A549 treated with RU486 at 1 μM for 4 hours (cell line): ENCODE data around the gene GMNN. TPM values are rescaled to one million over a fixed set of nuclear protein-coding genes. Genes with fewer than 3 reads are reported as not detected.

Experiments
- total RNA-seq: library from RNA; stranded (reverse); fragments of 200-300 nt; extraction: Qiagen RNA extraction; gene quantifications from 5 replicates; pipeline ENCODE4 v1.2.3, GENCODE V29; 2022; ENCODE audit warnings: low read depth

GMNN gene
- 53.5 to 64.3 TPM (median 56.0 TPM) in 5 replicates for total RNA-seq

DNA sequence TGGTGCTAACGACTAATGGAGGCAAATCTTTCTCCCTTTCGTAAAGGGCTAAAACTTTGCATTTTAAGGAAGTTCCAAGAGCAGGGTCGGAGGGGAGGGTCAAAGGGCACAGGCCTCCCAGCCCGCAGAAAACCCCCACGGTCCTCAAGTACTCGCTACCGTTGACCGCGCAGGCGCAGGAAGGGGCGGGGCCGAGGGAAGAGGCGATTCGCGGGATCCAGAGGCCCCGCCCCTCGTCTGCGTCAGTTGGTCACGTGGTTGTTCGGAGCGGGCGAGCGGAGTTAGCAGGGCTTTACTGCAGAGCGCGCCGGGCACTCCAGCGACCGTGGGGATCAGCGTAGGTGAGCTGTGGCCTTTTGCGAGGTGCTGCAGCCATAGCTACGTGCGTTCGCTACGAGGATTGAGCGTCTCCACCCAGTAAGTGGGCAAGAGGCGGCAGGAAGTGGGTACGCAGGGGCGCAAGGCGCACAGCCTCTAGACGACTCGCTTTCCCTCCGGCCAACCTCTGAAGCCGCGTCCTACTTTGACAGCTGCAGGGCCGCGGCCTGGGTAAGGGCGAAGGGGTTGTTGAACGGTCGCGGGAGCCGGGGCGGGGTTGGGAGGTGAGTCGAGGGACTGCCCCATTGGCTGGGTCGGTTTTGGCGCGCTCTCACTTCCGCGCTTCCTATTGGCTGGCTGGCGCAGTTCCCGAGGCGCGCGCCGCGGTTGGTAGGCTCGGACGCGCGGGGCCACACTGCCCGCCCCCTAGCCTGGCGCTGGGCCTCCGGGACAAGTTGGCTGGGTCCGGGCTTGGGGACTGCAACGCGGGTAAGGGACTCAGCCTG is at the start of gene GMNN:
Gene GMNN, plus strand, starts transcription at position 242 of the 824 bp plus-strand sequence. CDS start 2,310 bp downstream, outside the sequence.

DNA sequence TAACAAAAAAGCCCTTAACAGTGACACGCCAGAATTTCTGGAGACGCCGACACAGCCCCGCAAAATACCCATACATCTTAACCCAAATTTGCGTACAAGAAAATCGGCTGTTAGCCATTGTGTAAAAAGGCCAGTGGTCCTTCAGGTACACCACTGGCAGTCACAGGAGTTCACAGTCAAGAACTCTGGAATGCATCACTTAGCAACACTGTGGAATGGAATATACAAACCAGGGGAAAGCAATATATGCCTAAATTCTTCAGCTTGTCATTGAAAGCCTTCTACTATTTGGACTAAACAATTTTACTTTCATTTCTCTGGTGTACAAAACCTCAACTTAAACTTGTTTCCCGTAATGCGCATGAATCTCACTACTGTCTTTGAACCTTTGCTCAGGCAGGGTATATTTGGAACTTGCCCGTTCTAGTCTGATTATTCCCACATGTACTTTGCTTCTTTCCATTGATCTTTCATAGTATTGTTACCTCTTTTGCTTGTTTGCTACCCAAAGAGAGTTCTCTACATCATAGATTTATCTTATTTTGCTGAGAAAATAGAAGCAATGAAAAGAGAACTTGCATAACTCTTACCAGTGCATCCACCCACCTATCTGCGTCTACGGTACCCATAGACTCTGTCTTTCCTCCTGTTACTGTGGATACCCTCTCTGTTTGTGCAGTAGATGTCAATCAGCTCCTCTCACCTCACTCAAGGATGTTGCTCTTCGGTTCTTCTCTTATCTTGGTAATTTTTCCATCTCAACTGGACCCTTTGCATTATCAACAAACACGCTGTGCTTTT is 24.2 kb downstream of the GMNN start, which contains the start of gene ARMH2:
Gene ARMH2, minus strand, starts transcription at position 178 of the 801 bp plus-strand sequence. Its CDS starts 60 bp downstream, at position 118.

Other genes starting within 250 kb of the GMNN start
- 2.6 to 3.2 TPM (median 2.9 TPM) in 5 replicates for gene KIAA0319, start 128.7 kb upstream of the GMNN start, total RNA-seq
- gene TDP2, start 108.0 kb upstream of the GMNN start, total RNA-seq: 33.7 to 49.6 TPM (median 45.5 TPM) in 5 replicates
- 18.6 to 34.0 TPM (median 25.7 TPM) in 5 replicates for gene ACOT13, start 107.9 kb upstream of the GMNN start, total RNA-seq
- gene C6orf62, start 55.8 kb upstream of the GMNN start, total RNA-seq: 49.3 to 61.2 TPM (median 52.0 TPM) in 5 replicates
- not detected in 5 replicates for gene ARMH2, start 24.0 kb downstream of the GMNN start, total RNA-seq
- not detected in 5 replicates for gene RIPOR2, start 161.0 kb downstream of the GMNN start, total RNA-seq